ENCODE measurements around the gene GDF10.

DNA sequence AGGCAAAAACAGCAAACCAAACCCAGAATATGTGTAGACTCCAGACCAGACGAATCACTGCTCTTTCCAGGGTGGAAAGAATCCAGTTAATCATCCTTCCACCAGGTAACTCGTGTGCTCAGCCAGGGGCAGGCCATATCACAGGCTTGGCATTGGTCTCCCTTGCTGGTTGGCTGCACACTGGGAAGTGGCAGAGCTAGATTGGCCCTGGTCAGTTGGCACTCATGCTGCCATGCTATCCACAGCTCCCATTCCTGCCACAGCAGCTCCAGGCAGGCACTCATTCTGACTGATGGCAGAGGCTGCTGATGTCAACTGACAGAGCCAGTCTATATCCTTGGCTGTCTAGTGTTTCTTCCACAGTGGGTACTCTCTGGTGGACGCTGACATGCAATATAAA is 9.7 kb upstream of the GDF10 start:
- TF ChIP-seq, protein P1, sequence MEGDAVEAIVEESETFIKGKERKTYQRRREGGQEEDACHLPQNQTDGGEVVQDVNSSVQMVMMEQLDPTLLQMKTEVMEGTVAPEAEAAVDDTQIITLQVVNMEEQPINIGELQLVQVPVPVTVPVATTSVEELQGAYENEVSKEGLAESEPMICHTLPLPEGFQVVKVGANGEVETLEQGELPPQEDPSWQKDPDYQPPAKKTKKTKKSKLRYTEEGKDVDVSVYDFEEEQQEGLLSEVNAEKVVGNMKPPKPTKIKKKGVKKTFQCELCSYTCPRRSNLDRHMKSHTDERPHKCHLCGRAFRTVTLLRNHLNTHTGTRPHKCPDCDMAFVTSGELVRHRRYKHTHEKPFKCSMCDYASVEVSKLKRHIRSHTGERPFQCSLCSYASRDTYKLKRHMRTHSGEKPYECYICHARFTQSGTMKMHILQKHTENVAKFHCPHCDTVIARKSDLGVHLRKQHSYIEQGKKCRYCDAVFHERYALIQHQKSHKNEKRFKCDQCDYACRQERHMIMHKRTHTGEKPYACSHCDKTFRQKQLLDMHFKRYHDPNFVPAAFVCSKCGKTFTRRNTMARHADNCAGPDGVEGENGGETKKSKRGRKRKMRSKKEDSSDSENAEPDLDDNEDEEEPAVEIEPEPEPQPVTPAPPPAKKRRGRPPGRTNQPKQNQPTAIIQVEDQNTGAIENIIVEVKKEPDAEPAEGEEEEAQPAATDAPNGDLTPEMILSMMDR (IDR thresholded peaks at IDR 0.05) = no peak
- TF ChIP-seq EP300 (IDR thresholded peaks at IDR 0.05) (no peak), POLR2A (IDR thresholded peaks at IDR 0.05) (no peak), POLR2AphosphoS5 (IDR thresholded peaks at IDR 0.05) (no peak)
